ENCODE measurements around the gene TENM4. TPM values are rescaled to one million over a fixed set of nuclear protein-coding genes. Genes with fewer than 3 reads are reported as not detected.

TENM4 gene
- total and polyA plus RNA-seq, 4 donors, result 24.8 to 70.5 (median 38.1) TPM

DNA sequence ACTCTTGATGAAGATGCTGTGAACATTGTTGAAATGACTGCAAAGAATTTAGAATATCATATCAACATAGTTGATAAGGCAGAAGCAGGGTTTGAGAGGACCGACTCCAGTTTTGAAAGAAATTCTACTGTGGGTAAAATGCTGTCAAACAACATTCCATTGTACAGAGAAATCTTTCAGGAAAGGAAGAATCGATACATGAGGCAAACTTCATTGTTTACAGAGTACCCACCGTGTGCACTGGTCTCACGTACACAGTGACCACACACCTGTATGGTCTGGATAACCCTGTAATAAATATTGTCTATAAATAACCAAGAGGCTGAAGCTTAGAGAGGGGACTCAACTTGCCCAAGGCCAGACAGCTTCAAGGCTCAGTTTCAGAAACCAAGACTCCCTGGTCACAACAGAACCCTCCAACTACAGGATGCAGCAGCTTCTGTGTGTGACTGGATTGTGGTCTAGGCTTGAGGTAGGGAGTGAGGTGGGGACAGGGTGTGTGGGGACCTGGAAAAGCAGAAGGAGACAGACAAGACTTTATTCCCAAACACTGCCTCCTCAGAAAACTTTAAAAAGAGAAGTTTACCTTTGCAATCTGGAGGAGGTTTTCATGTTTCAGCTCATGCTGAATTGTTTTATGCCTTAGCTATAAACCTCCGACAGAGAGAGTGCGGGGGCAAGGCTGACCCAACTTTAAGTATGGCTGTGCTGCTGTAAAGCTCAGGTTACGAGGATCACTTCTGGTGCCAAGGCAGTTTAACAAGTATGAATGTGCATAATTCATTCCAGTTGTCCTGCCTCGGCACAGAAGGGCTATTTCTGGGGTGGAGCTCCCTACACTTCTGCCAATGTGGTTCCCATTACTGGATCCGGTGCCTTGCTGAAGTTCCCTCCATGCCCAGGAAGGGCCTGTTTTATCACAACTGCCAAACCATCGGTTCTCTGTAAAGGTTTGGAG, 493.6 kb downstream of the TENM4 start:
- H3K27me3 ChIP-seq (ENCODE audit: control insufficient read depth, insufficient read depth, low read length), result no peaks in the 10 kb centered on the region
- WGBS (ENCODE audit: insufficient coverage), result 76% methylated on average over 5 of the region's 10 CpGs
- H3K36me3 ChIP-seq (ENCODE audit: control insufficient read depth, insufficient read depth, low read length), result no peaks in the 10 kb centered on the region
- H3K4me3 ChIP-seq (ENCODE audit: low read depth, low read length), result no peak overlapping the region
- no peaks in the 10 kb centered on the region for H3K9me3 ChIP-seq (ENCODE audit: control insufficient read depth, insufficient read depth, low read length)
- DNase-seq (ENCODE audit: low read depth in 4 of 6, low spot score in 6 of 6), result no peak
- no peak overlapping the region for H3K27ac ChIP-seq (ENCODE audit: low read depth, low read length)
- peaks cover 12% of the 10 kb centered on the region for H3K4me1 ChIP-seq (ENCODE audit: control insufficient read depth, insufficient read depth, low read length)

DNA sequence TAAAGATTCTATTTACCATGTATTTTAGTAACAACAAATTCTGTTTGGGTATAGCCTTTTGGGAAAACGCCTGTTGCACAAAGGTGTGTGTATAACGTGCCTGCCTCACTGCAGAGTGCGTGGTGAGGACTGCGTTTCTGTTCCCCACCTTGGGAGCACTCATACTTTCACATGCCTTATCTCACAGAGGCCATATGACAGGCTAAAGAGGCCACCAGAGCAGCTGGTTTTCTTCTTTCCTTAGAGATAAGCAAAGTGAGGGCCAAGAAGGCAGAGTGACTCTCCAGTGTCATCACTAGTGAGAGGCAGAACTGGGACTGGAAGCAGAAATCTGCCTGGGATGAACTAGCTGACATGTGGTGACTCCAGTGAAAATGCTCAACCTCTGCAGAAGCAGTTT, 497.0 kb downstream of the TENM4 start:
- peaks cover 20% of the 10 kb centered on the region for H3K4me1 ChIP-seq (ENCODE audit: control insufficient read depth, insufficient read depth, low read length)
- H3K27me3 ChIP-seq (ENCODE audit: control insufficient read depth, insufficient read depth, low read length), result no peaks in the 10 kb centered on the region
- H3K36me3 ChIP-seq (ENCODE audit: control insufficient read depth, insufficient read depth, low read length), result no peaks in the 10 kb centered on the region
- no CpG with 5 or more reads among the region's 4 CpGs for WGBS (ENCODE audit: insufficient coverage)
- no peak for DNase-seq (ENCODE audit: low read depth in 4 of 6, low spot score in 6 of 6)
- H3K9me3 ChIP-seq (ENCODE audit: control insufficient read depth, insufficient read depth, low read length), result no peaks in the 10 kb centered on the region
- H3K27ac ChIP-seq (ENCODE audit: low read depth, low read length), result no peak overlapping the region
- no peak overlapping the region for H3K4me3 ChIP-seq (ENCODE audit: low read depth, low read length)

DNA sequence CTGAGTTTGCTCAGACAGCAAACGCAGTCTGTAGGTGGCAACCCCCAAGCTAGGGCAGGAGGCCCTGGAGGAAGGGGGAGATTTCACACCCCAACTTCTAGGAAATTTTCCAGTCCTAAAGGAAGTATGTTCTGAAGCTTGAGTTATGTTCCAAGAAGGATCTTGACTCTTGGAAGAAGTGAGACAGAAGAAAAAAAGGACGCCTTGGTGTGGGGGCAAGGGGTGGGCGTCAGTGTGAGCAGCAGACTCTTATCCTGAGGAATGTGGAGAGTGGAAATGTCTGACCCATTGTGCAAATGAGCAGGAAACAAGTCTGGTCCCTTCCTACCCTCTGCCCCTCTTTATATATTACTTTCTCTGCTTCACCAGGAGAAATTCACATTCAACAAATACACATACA, 497.7 kb downstream of the TENM4 start:
- WGBS (ENCODE audit: insufficient coverage), result no CpG with 5 or more reads among the region's 3 CpGs
- Histone ChIP-seq H3K27me3 (ENCODE audit: control insufficient read depth, insufficient read depth, low read length) (no peaks in the 10 kb centered on the region), H3K4me3 (ENCODE audit: low read depth, low read length) (no peak overlapping the region), H3K27ac (ENCODE audit: low read depth, low read length) (no peak overlapping the region), H3K9me3 (ENCODE audit: control insufficient read depth, insufficient read depth, low read length) (no peaks in the 10 kb centered on the region), H3K4me1 (ENCODE audit: control insufficient read depth, insufficient read depth, low read length) (peaks cover 20% of the 10 kb centered on the region), H3K36me3 (ENCODE audit: control insufficient read depth, insufficient read depth, low read length) (no peaks in the 10 kb centered on the region)
- DNase-seq (ENCODE audit: low read depth in 4 of 6, low spot score in 6 of 6), result no peak

DNA sequence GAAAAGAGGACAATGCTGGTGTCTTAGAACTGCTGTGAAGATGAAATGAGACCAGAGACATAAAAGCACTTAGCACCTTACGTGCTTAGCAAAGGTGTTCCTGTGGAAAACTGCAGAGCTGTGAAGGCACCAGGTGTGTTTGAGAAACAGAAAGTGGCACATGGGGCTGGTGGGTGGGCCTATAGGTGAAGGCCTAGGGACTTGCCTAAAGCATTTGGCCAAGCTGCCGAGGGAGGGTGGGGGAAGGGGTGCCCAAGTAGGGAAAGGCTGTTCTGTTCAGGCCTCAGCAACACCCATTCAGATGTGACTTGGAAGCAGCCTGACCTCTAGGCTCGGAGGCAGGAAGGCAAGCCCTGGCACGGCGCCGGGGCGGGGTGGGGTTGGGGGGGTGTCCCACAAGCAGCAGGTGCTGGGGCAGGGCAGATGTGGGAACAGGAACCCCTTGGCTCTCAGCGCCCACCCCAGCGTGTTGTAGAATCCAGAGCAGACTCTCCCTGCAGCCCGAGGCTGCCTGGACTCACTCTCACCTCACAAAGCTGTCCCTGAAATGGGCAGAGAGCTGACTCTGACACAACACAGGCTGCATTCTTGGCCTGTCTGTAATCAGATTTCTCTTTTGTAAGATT, 499.5 kb downstream of the TENM4 start:
- DNase-seq (ENCODE audit: low read depth in 4 of 6, low spot score in 6 of 6), result no peak
- H3K27ac ChIP-seq (ENCODE audit: low read depth, low read length), result no peak overlapping the region
- peaks cover 20% of the 10 kb centered on the region for H3K4me1 ChIP-seq (ENCODE audit: control insufficient read depth, insufficient read depth, low read length)
- H3K9me3 ChIP-seq (ENCODE audit: control insufficient read depth, insufficient read depth, low read length), result no peaks in the 10 kb centered on the region
- H3K36me3 ChIP-seq (ENCODE audit: control insufficient read depth, insufficient read depth, low read length), result no peaks in the 10 kb centered on the region
- WGBS (ENCODE audit: insufficient coverage), result 77% methylated on average over 5 of the region's 10 CpGs
- no peak overlapping the region for H3K4me3 ChIP-seq (ENCODE audit: low read depth, low read length)
- no peaks in the 10 kb centered on the region for H3K27me3 ChIP-seq (ENCODE audit: control insufficient read depth, insufficient read depth, low read length)

DNA sequence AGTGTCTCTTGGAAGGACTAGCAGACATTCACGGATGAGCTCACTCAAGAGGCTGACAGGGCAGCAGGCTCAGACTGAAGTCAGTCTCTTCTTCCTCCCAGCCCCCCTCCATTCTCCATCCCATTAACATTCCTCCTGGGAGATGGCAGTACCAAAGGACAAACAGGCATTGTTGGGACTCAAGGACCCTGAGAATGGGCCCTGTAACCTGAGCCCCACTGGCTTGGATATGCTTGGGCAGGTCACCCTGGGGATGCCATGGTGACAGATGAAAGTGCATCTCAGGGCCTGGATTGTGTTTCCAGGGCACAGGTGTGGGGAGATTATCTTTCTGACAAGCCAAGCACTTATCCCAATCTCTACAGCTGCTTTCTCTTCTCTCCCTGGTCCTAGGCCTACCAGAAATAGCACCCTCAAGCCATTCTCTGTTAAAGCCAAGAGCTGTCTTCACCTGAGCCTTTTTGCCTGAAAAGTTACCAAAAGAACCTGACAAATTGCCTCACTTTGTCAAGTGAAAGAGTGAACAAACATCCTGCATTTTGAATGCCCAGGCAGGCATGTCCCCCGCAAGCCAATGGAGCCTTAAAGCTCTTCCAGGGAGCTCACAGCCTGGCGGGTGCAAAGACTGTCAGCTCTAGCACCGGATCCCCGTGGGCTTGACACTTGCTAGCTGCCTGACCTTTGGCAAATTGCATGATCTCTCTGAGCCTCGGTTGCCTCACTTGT, 500.2 kb downstream of the TENM4 start:
- Histone ChIP-seq H3K4me1 (ENCODE audit: control insufficient read depth, insufficient read depth, low read length) (peaks cover 20% of the 10 kb centered on the region), H3K36me3 (ENCODE audit: control insufficient read depth, insufficient read depth, low read length) (no peaks in the 10 kb centered on the region), H3K27ac (ENCODE audit: low read depth, low read length) (no peak overlapping the region), H3K9me3 (ENCODE audit: control insufficient read depth, insufficient read depth, low read length) (no peaks in the 10 kb centered on the region), H3K27me3 (ENCODE audit: control insufficient read depth, insufficient read depth, low read length) (no peaks in the 10 kb centered on the region), H3K4me3 (ENCODE audit: low read depth, low read length) (no peak overlapping the region)
- peak in 1 of 6 donors; percentile 44 for DNase-seq (ENCODE audit: low read depth in 4 of 6, low spot score in 6 of 6)
- 46% methylated on average over 4 of the region's 6 CpGs for WGBS (ENCODE audit: insufficient coverage)

DNA sequence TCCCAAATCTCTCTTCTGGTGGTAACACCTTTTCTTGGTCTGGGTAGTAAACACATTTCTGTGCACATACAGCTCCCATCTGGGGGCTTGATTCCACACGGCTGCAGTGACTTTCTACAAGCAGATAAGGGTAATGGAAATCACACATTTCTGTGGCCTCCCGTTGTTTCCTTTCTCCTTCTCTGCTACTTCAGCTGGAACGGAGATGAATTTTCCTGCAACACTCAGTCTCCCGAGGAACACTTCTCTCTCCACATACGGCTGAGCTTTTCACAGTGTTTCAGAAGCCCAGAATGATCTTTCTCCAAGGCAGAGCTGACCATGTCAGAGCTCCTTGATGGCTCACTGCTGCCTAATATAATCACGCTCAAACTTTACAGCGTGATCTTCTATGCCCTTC, 501.9 kb downstream of the TENM4 start:
- Histone ChIP-seq H3K9me3 (ENCODE audit: control insufficient read depth, insufficient read depth, low read length) (no peaks in the 10 kb centered on the region), H3K4me1 (ENCODE audit: control insufficient read depth, insufficient read depth, low read length) (peaks cover 20% of the 10 kb centered on the region), H3K4me3 (ENCODE audit: low read depth, low read length) (no peak overlapping the region), H3K36me3 (ENCODE audit: control insufficient read depth, insufficient read depth, low read length) (no peaks in the 10 kb centered on the region), H3K27ac (ENCODE audit: low read depth, low read length) (no peak overlapping the region), H3K27me3 (ENCODE audit: control insufficient read depth, insufficient read depth, low read length) (no peaks in the 10 kb centered on the region)
- WGBS (ENCODE audit: insufficient coverage), result 55% methylated on average over 5 of the region's 7 CpGs
- peak in 1 of 6 donors; percentile 74 for DNase-seq (ENCODE audit: low read depth in 4 of 6, low spot score in 6 of 6)

DNA sequence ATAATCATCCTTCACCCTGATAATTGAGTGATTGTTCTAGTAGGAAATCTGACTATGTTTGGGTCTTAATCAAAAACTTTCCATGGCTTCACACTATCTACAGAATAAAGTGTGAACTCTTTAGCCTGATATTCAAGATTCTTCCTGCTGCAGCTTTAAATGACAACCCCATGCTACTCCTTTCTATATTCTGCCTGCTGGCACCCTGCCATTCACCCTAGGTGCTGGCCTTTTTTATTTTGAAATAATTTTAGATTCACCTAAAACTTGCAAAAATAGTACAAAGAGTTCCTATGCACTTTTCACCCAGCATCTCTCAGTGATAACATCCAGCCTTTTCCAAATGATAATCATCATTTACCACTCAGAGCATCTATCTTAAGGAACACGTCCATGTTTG, 502.8 kb downstream of the TENM4 start:
- no peak for DNase-seq (ENCODE audit: low read depth in 4 of 6, low spot score in 6 of 6)
- H3K27ac ChIP-seq (ENCODE audit: low read depth, low read length), result no peak overlapping the region
- H3K4me3 ChIP-seq (ENCODE audit: low read depth, low read length), result no peak overlapping the region
- peaks cover 22% of the 10 kb centered on the region for H3K4me1 ChIP-seq (ENCODE audit: control insufficient read depth, insufficient read depth, low read length)
- H3K36me3 ChIP-seq (ENCODE audit: control insufficient read depth, insufficient read depth, low read length), result no peaks in the 10 kb centered on the region
- no peaks in the 10 kb centered on the region for H3K27me3 ChIP-seq (ENCODE audit: control insufficient read depth, insufficient read depth, low read length)
- H3K9me3 ChIP-seq (ENCODE audit: control insufficient read depth, insufficient read depth, low read length), result no peaks in the 10 kb centered on the region
- WGBS (ENCODE audit: insufficient coverage), result 88% methylated on average over 1 of the region's 1 CpG

DNA sequence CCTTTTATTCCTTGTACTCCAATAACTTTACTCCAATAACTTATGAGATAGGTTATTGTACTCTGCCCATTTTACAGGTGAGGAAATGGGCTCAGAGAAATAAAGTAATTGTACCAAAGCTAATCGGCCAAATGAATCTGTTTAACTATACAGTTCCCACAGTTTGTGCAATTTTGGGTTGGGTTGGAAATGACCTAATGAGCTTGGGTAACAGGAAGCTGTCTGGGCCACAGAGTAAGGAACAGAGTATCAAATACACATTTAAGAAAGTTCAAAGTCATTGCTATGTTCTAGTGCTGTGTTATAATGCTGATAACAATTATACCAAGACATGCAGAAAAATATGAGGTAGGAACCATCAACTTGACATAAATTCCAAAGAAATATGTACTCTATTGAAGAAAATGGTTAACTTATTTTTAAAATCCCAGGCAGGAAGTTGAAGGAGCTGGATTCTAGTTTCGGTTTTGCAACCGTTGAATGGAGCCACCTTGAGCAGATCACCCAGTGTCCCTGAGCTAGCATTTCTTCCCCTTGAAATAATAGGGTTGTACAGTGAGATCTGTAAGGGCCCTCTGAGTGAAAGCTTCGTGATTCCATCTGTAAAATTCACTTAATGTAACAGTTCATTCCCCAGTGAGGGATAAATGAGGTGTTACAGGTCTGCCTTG, 505.3 kb downstream of the TENM4 start:
- no peak for DNase-seq (ENCODE audit: low read depth in 4 of 6, low spot score in 6 of 6)
- Histone ChIP-seq H3K4me1 (ENCODE audit: control insufficient read depth, insufficient read depth, low read length) (peaks cover 8% of the 10 kb centered on the region), H3K9me3 (ENCODE audit: control insufficient read depth, insufficient read depth, low read length) (no peaks in the 10 kb centered on the region), H3K27me3 (ENCODE audit: control insufficient read depth, insufficient read depth, low read length) (no peaks in the 10 kb centered on the region), H3K27ac (ENCODE audit: low read depth, low read length) (no peak overlapping the region), H3K36me3 (ENCODE audit: control insufficient read depth, insufficient read depth, low read length) (no peaks in the 10 kb centered on the region), H3K4me3 (ENCODE audit: low read depth, low read length) (no peak overlapping the region)
- 94% methylated on average over 2 of the region's 4 CpGs for WGBS (ENCODE audit: insufficient coverage)

DNA sequence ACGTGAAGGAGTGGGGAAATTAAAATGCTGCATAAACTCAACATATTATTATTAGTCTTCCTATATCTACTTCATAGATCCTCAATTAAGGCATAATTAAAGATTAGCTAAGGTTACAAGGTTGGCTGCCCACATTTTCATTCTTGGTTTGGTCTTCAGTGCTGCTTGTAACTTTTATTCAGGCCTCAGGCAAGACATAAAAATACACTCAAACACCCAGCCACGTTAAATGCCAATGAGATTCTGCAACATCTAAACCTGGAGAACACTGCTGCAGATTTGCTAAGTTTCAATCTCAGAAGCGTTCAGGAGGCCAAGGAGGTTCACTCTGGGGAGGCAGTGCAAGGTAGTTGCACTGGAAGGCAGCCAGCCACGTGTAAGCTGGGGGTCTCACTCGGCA, 507.5 kb downstream of the TENM4 start:
- WGBS (ENCODE audit: insufficient coverage), result 50% methylated on average over 4 of the region's 5 CpGs
- peak in 1 of 6 donors; percentile 58 for DNase-seq (ENCODE audit: low read depth in 4 of 6, low spot score in 6 of 6)
- Histone ChIP-seq H3K27me3 (ENCODE audit: control insufficient read depth, insufficient read depth, low read length) (no peaks in the 10 kb centered on the region), H3K36me3 (ENCODE audit: control insufficient read depth, insufficient read depth, low read length) (no peaks in the 10 kb centered on the region), H3K27ac (ENCODE audit: low read depth, low read length) (no peak overlapping the region), H3K9me3 (ENCODE audit: control insufficient read depth, insufficient read depth, low read length) (no peaks in the 10 kb centered on the region), H3K4me3 (ENCODE audit: low read depth, low read length) (no peak overlapping the region), H3K4me1 (ENCODE audit: control insufficient read depth, insufficient read depth, low read length) (peaks cover 5% of the 10 kb centered on the region)
